Amygdala (tissue), 56 donors: Measurements from ENCODE around the gene ABCC1.

ENCODE experiments used
- DNase-seq, 56 donors: peaks; one replicate each; lab custom pipeline; 2025; lab: John Stamatoyannopoulos, UW

ABCC1 gene

GRCh38 chr16:16014329-16015224 is 65.2 kb downstream of the ABCC1 start:
- no peak for DNase-seq

DNA sequence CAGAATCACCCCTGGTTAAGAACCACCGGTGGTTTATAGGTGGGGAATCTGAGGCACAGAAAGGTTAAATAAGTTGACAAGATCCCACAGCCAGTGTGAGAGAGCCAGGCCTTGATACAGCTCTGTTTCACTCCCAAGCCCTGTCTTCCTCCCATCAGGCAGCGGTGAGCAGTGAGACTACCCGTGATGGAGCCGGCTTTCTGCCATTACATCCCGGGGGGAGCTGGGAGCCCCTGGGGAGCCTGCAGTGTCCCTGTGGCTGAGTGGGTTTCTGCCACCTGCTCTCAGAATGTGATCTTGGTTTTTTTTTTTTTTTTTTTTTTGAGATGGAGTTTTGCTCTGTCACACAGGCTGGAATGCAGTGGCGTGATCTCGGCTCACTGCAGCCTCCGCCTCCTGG is 66.4 kb downstream of the ABCC1 start:
- no peak for DNase-seq

DNA sequence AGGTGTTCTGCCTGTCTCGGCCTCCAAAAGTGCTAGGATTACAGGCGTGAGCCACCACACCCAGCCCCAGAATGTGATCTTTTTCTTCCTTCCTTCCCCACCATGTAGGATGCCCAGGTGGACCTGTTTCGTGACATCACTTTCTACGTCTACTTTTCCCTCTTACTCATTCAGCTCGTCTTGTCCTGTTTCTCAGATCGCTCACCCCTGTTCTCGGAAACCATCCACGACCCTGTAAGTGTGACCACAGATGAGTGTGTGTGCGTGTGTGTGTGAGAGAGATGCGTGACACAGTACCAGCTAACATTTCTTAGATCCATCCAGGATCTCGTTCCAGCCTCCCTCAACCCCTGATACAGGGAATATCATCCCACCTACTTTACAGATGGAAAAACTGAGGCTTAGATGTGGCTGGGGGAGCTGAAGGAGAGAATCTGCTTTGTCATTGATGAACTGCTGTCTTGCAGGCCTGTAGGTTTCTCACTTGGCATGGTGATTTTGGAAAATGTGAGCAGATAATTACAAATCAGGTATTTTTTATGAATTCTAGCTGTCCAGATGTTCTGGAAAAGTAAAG is 67.1 kb downstream of the ABCC1 start:
- no peak for DNase-seq

DNA sequence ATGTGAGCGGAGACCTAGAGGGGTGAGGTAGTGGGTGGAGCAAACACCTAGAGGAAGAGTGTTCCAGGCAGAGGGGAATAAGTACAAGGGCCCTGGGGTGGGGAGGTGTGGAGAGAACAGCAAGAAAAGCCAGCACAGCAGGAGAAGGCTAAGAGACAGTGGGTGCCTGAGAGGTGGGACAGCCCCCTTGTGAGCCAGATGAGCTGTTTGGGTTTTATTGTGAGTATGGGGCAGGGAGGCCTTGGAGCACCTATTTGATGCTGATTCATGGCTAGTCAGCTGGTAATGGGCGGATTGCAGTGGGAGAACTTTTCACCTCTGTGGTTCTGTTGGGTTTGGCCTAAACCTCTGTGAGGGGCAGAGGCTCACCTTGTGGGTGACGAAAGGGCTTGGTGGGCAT is 68.4 kb downstream of the ABCC1 start:
- no peak for DNase-seq

DNA sequence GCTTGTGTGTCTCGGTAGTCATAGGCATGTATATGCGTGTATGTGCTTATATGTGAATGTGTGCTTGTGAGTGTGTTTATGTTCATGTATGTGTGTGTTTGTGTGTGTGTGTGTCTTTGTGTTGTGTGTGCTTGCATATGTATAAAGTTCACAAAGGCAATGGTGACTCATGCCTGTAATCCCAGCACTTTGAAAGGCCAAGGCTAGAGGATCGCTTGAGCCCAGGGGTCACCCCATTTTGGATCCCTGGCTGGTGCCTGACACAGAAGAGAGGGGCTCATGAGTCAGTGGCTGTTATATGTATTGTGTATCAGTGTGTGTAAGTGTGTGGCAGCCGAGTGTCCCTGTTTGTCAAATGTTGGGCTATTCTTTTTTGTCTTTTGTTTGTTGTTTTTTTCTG is 69.3 kb downstream of the ABCC1 start:
- DNase-seq: no peak

- DNase-seq: no peak
Observed at GRCh38 chr16:16019488-16019887, 70.1 kb downstream of the ABCC1 start.

- no peak for DNase-seq
Observed at GRCh38 chr16:16020291-16020690, 70.9 kb downstream of the ABCC1 start.

- DNase-seq: no peak
Observed at GRCh38 chr16:16021020-16021419, 71.6 kb downstream of the ABCC1 start.

DNA sequence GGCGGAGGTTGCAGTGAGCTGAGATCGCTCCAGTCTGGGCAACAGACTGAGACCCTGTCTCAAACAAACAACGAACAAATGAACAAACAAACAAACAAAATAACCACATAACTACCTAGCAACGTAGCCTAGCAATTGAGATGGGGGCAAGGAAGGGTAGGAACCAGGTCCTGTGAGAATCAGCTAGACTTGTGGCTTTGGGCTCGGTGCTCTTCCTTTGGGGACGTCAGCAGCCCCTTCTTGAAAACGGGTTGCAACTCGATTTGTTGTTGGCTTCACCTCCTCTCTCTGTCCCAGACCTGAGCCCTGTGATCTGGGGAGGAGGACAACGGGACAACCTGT is 72.2 kb downstream of the ABCC1 start:
- DNase-seq: no peak

GRCh38 chr16:16021988-16022682 is 72.7 kb downstream of the ABCC1 start:
- peak in 50 of 56 donors; percentile 3 to 77 (median 42) for DNase-seq

GRCh38 chr16:16022683-16023064 is 73.3 kb downstream of the ABCC1 start:
- DNase-seq: no peak

- DNase-seq: peak in 1 of 56 donors; percentile 14
Observed at GRCh38 chr16:16025214-16025968, 76.0 kb downstream of the ABCC1 start.

DNA sequence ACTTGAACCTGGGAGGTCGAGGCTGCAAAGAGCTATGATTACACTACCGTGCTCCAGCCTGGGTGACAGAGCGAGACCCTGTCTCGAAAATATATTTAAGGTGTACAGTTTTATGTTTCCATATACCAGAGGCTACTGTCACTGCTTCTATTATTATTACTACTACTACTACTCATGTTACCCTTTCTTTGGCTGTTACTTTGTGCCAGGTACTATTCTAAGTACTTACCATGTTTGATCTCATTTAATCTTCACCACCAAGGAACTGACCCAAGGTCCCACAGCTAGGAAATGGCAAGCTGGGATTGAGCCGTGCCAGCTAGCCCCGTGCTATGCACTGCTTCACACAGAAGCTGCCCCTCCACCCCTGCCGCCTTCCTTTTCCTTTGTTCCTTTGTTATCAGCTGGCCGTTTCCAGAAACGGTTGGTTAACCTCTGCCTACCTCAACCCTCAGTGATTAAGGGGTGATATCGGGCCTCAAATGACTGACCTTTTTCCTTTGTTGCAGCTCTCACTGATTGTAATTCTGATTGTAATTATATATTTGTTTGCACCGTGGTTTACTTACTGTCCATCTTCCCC is 78.4 kb downstream of the ABCC1 start:
- DNase-seq: no peak

DNA sequence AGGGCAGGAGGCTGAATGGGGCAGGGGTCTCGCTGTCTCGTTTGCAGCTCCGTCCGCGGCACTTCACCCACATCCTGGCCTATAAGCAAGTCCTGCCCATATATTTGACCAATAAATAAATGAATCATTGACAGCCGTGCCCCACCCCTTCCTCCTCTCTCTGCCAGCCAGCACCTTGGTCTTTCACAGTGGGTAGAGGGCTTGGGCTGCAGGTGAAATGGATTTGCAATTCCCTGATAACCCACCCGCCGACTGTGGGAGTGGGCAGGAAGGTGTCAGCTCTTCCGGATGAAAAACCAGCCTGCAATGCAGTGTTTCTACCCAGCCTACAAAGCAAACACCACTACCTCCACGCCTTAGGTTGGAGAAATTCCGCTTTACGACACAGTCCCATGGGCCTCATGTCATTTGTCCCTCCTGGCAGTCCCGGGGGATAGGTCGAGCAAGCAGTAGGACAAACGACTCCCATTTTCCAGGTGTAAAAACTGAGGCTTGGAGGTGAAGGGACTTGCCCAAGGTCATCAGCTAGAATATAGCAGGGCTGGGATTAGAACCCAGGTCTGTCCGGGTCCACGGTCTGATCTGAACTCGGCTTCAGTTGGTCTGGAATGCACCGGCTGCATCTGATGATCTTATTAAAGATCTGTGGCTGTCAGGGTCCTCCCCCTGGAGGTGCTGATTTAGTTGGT is 79.0 kb downstream of the ABCC1 start:
- no peak for DNase-seq

- no peak for DNase-seq
Observed at GRCh38 chr16:16029431-16030011, 80.1 kb downstream of the ABCC1 start.

DNA sequence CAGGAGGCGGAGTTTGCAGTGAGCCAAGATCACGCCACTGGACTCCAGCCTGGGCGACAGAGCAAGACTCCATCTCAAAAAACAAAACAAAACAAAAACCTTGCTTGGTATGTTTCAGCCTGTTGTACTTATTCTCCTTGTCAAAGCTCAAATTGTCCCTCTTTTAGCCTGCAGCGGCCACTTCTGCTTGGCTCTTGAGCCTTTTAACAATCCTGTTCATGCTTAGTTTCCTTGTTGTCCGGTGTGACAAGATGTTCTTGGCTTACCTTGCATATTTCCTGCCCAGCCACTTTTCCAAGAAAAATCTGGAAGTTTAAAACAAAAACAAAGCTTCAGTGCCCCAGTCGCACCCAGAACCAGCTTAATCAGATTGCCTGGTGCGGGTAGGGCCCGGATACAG is 81.0 kb downstream of the ABCC1 start:
- DNase-seq: no peak

- DNase-seq: no peak
Observed at GRCh38 chr16:16031401-16031800, 82.0 kb downstream of the ABCC1 start.

- DNase-seq: no peak
Observed at GRCh38 chr16:16032271-16032979, 83.0 kb downstream of the ABCC1 start.

- DNase-seq: no peak
Observed at GRCh38 chr16:16033208-16033717, 83.8 kb downstream of the ABCC1 start.
